Lower leg skin (tissue), 3 donors: ENCODE data around the gene KLHDC7B.

Experiments used
- CTCF ChIP-seq, 3 donors: fragments of 450-650 bp; IDR thresholded peaks; one replicate each; pipeline ENCODE4 v1.5.1; 2016; ENCODE audit warnings: antibody characterized with exemption in 3 of 3, mild to moderate bottlenecking in 3 of 3, moderate library complexity in 2 of 3
- POLR2A ChIP-seq, 2 donors: fragments of 450-650 bp; IDR thresholded peaks; one replicate each; pipeline ENCODE4 v1.6.1; 2016 to 2017; ENCODE audit warnings: antibody characterized with exemption in 2 of 2, mild to moderate bottlenecking in 1 of 2, moderate library complexity in 1 of 2

DNA sequence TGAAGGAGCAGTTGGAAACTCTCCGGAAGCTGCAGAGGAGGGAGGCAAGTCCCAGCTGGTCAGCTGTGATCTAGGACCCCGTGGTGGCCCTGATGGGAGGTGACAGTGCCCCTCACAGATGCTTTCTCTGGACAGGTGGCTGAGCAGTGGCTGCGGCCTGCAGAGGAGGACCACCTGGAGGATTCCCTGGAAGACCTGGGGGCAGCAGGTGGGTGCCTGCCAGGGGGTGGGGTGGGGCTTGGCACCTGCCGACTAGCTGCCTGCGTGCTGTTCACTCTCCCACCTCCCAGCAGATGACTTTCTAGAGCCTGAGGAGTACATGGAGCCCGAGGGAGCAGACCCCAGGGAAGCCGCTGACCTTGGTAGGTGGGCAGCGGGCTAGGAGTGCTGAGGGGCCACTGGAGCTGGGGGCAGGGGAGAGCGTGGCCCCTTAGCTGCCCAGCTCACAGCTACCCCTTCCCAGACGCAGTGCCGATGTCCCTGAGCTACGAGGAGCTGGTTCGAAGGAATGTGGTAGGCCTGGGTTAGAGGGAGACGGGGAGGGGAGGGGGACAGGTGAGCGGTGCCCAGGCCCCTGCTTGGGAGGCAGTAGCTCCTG, 23.4 kb upstream of the KLHDC7B start:
- TF ChIP-seq CTCF (IDR thresholded peaks at IDR 0.05) (no peak), POLR2A (IDR thresholded peaks at IDR 0.05) (no peak)
